GM18505 (cell line): Measurements from ENCODE around the gene LAMC3.

Experiments
- ATAC-seq: cut with Tn5 transposase; IDR thresholded peaks from one replicate; pipeline ENCODE4 v1.9.1; 2021; ENCODE audit not compliant: unreplicated experiment
- POLR2A ChIP-seq: IDR thresholded peaks from 4 replicates; pipeline ENCODE4 v1.6.1; 2011; ENCODE audit warnings: borderline replicate concordance; ENCODE audit not compliant: insufficient read depth, insufficient read length; ENCODE audit errors: extremely low read depth

LAMC3 gene

DNA sequence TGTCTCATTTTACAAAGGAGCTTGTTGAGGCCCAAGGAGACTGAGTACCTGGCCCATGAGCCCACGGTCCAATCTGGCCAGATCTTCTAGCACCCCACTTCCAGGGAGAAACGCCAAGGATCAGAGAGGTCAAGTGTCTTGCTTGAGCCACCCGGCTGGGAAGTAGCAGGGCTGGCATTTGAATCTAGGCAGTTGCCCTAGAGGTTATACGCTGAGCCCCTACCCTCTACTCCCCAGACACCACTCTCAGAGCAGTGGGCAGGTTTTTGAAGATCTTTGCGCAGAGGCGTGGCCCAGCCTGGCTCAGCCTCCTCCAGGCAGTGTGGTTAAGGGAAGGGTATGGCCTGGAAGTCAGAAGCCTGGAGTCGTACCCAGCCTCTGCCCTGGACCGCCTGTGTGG, 110.6 kb downstream of the LAMC3 start:
- TF ChIP-seq POLR2A = no peak
- ATAC-seq = no peak

DNA sequence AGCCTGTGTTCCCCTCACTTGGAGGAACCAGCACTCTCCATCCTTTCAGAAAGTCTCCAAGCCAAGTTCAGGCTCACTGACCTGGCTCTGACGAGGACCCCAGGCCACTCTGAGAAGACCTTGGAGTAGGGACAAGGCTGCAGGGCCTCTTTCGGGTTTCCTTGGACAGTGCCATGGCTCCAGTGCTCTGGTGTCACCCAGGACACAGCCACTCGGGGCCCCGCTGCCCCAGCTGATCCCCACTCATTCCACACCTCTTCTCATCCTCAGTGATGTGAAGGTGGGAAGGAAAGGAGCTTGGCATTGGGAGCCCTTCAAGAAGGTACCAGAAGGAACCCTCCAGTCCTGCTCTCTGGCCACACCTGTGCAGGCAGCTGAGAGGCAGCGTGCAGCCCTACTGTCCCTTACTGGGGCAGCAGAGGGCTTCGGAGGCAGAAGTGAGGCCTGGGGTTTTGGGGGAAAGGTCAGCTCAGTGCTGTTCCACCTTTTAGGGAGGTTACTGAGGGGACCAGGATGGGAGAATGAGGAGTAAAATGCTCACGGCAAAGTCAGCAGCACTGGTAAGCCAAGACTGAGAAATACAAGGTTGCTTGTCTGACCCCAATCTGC, 111.8 kb downstream of the LAMC3 start:
- no peak for ATAC-seq

DNA sequence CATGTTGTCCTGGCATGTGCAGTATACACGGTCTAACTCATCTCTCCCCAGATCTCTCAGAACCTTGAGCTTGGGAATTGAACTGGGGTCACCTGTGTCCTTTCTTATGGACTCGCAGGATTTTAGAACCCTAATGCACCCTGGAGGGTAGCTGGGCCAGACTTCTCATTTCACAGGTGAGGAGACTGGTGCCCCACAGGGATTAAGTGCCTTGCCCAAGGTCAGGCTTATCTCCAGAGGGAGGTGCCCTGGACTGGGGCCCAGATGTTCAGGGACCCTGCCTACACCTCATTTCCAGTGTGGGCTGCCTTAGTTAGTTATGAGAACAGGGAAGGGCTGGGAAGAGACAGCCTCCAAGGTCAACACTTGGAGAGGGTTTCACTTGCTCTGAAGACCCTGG, 112.4 kb downstream of the LAMC3 start:
- no peak for ATAC-seq
- no peak for TF ChIP-seq POLR2A

More for the DNA sequence above, 111.8 kb downstream of the LAMC3 start:
- no peak for TF ChIP-seq POLR2A

DNA sequence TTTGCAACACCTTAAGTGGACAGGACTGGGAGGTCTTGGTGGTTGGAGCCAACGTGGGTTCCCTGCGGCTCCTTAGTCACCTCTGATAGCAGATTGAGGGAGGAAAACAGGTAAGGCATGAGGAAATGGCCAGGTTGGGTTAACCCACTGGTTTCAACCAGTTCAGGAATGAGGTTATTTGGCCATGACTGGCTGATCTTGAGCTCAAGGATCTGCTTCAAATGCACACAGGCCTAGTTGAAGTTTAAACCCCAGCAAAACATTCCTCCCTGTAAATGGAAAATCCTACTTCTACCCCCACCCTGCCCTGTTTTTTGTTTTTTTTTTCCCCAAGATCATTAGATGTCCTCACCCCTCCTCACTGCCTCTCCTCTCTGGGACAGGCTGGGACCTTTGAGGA, 113.2 kb downstream of the LAMC3 start:
- no peak for TF ChIP-seq POLR2A
- ATAC-seq = no peak

DNA sequence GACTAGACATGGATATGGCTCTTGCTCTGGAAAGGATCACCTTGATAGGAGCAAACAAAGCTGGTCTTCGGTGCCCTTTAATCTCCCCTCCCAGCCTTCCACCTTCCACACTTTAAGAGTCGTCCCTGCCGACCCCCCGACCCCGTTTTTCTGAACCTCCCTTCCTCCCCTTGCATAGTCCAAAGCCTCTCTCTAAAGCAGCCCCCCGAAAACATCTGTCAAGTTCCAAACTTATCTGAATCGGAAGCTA, 116.0 kb downstream of the LAMC3 start:
- no peak for TF ChIP-seq POLR2A
- no peak for ATAC-seq

DNA sequence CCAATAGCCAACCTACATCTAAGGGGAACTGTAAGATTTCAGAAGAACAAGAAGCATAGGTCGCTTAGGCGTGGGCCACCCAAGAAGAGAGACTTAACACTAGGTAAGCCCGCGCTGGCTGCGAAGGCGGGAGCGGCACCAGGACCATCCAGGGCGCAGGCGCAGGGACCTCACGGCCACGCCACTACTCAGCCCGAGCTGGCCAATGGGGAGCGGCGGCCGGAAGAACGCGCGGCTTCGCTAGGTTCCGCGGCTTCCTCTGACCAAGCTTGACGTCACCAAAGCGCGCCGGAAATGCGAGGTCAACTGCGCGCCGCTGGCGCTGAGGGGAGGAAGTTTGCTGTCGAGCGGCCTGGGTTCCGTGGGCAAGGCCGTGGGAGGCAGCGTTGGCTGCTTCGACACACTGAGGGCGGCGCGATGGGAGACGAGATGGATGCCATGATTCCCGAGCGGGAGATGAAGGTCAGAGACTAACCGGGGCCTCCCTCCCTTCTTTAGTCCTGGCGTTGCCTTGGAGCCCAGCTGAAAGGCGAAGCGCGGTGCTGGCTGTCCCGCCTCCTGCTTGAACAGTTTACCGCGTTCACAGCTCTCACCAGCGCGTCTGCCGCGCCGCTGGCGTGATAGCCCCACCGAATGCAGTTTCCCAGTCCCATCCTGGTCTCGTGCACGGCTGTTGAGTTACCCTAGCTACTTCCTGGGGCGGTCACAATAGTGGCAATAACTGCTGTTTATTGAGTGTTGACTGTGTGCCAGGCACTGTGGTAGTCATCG, 116.5 kb downstream of the LAMC3 start, which contains the start of gene NUP214:
Gene NUP214 (plus strand): TSS at position 299 of the 771 bp plus-strand sequence. CDS start 119 bp downstream, at position 418.
- ATAC-seq = peak; percentile 95
- peak; percentile 96 for TF ChIP-seq POLR2A

DNA sequence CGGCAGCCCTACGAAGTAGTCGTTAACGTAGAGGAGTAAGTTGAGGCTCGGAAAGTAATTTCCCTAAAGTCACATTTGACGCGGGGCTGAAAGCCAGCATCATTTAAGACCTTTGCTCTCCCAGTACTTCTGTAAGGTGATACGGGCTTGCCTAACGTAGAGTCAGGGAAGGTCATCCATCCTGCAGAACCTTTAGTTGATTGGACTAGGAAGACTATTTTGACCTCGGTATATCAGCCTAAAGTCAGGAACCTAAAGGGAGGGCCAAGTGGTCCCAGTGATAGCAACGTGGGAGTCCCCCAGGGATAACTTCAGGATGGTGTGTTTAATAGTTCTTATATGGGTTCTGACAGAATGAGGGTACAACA, 117.1 kb downstream of the LAMC3 start:
- ATAC-seq = no peak
- no peak for TF ChIP-seq POLR2A

DNA sequence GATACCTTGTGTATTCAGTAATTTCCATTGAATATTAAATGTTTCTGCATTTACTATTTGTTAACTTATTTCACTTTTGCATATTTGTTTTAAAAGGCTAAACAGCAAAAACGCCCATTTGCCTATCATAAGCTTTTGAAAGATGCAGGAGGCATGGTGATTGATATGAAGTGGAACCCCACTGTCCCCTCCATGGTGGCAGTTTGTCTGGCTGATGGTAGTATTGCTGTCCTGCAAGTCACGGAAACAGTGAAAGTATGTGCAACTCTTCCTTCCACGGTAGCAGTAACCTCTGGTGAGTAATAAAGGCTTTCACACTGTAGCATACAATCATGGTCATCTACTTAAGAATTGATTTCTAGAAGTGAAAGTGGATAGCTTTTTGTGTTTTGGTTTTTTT, 120.2 kb downstream of the LAMC3 start:
- no peak for ATAC-seq
- TF ChIP-seq POLR2A = no peak

DNA sequence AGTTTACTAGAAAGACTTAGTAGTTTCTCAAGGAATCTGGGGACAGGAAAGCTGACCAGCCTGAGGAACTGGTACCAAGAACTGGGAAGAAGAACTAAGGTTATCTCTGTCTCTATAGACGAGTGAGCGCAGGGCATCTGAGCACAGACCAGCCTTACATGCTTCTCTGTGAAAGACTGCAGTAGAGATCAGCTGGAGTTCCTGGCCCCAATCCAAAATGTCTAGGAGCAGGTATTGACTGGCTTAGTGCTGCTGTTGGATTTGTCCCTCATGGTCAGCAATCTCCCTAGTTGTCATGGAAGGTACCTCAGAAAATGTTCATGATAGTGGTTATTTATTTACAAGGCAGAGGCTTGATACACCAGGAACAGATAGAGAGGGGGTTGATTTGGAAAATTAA, 129.7 kb downstream of the LAMC3 start:
- ATAC-seq = no peak
- TF ChIP-seq POLR2A = no peak

DNA sequence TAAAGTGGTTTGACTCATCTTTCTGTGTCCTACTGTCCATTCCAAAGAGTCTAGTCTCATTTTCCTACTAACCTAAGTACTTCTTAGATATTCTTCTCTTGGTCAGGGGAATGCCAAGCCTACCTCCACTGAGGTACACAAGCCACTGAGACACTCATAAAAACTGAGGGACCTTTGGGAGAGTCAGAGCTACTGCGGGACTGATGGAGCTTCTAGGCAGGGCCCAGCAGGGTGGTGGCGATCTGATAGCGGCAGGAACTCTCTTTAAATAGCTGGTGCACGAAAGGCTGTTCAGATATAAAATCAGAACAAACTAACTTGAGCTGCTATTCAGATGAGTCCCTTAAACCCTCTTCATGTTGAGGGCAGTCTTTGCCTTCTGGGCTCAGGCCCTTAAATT, 131.1 kb downstream of the LAMC3 start:
- TF ChIP-seq POLR2A = no peak
- ATAC-seq = no peak

DNA sequence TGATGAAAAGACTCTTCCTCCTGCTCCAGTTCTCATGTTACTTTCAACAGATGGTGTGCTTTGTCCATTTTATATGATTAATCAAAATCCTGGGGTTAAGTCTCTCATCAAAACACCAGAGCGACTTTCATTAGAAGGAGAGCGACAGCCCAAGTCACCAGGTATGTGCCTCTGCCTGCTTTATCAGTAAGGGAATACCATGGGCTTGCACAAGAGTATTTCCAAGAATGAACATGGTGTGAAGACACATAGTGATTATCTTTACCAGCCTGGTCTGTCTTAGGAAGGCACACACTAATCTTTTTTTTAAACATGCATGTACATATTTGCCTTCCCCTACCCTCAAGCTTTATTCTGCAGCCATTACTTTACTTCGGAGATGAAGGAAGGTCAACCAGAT, 131.6 kb downstream of the LAMC3 start:
- no peak for ATAC-seq
- TF ChIP-seq POLR2A = no peak

DNA sequence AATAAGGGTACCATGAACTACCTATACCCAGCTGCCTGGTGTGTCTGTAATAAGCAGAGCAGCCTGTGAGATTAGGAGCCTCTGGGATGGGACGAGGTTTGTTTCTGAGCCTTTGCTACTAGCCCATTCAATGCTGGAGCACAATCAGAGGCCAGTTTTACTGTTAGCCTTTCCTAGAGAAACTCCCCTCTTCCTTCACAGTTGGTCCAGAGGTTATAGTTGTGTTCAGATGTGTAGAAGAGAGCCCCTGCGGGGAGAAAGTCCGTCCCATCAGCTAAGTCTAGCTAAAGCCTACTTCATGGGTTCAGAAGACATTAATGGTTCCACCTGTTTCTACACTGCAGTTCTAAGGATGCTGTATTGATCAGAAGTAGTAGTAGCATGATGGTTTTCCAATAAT, 133.2 kb downstream of the LAMC3 start:
- TF ChIP-seq POLR2A = no peak
- ATAC-seq = no peak
